Measurements from ENCODE around the gene SACM1L. TPM values are rescaled to one million over a fixed set of nuclear protein-coding genes. Genes with fewer than 3 reads are reported as not detected.
"Not testable (repeated sequence)": the region's sequence is repeated elsewhere in the genome, so short reads cannot be mapped to it uniquely, and the experiment has no call there.

SACM1L gene
- total and polyA plus RNA-seq, 4 experiments from 2014 or later: 27.6 to 104 (median 67.4) TPM

- H3K27me3 Mint-ChIP-seq: no peaks in the 10 kb centered on the region
- intact Hi-C loops (cut with micrococcal nuclease): no loop called here
Measured at GRCh38 chr3:45682786-45683185, 6.4 kb upstream of the SACM1L start.

GRCh38 chr3:45683417-45684326 lies 5.5 kb upstream of the SACM1L start:
- peaks cover 9 to 23% (median 13%) of the 10 kb centered on the region in 4 donors for H3K4me1 Mint-ChIP-seq
- no peaks in the 10 kb centered on the region for H3K27me3 Mint-ChIP-seq
- Histone ChIP-seq H3K27me3 (ENCODE audit: insufficient read depth, low read length) (no peaks in the 10 kb centered on the region), H3K4me3 (ENCODE audit: low read length in 2 of 2) (no peak overlapping the region), H3K9me3 (ENCODE audit: control insufficient read depth in 1 of 2, low read length in 2 of 2) (no peaks in the 10 kb centered on the region), H3K4me1 (ENCODE audit: insufficient read depth, low read length) (peaks cover 3% of the 10 kb centered on the region), H3K36me3 (ENCODE audit: insufficient read depth, low read length) (peaks cover 11% of the 10 kb centered on the region), H3K27ac (ENCODE audit: low read depth, low read length) (no peak overlapping the region)
- H3K27ac Mint-ChIP-seq: peak overlapping the region in 5 of 7 donors; percentile 23 to 84 (median 62)
- ChIA-PET POLR2A (ENCODE audit: partially characterized antibody) (no interaction called here), CTCF (ENCODE audit: partially characterized antibody) (interaction anchor here (1.8 kb wide), 1 partner anchor 24 kb away, joined by 10 read pairs; no protein-coding TSS in a partner anchor)
- H3K36me3 Mint-ChIP-seq: peaks cover 5 to 10% of the 10 kb centered on the region in 2 donors
- peaks cover 0 to 4% (median 0%) of the 10 kb centered on the region in 8 donors for H3K9me3 Mint-ChIP-seq
- DNase-seq: no peak
- intact Hi-C loops (cut with micrococcal nuclease): no loop called here
- peak overlapping the region in 2 of 8 donors; percentile 15 to 32 for H3K4me3 Mint-ChIP-seq

More at GRCh38 chr3:45682786-45683185, 6.4 kb upstream of the SACM1L start:
- no peak overlapping the region for H3K4me3 Mint-ChIP-seq
- DNase-seq: no peak
- Histone ChIP-seq H3K4me3 (ENCODE audit: low read length in 2 of 2) (no peak overlapping the region), H3K27ac (ENCODE audit: low read depth, low read length) (no peak overlapping the region), H3K27me3 (ENCODE audit: insufficient read depth, low read length) (no peaks in the 10 kb centered on the region), H3K4me1 (ENCODE audit: insufficient read depth, low read length) (peaks cover 7% of the 10 kb centered on the region), H3K9me3 (ENCODE audit: control insufficient read depth in 1 of 2, low read length in 2 of 2) (no peaks in the 10 kb centered on the region), H3K36me3 (ENCODE audit: insufficient read depth, low read length) (peaks cover 13% of the 10 kb centered on the region)
- peaks cover 5 to 10% of the 10 kb centered on the region in 2 donors for H3K36me3 Mint-ChIP-seq
- H3K4me1 Mint-ChIP-seq: peaks cover 4 to 22% (median 11%) of the 10 kb centered on the region in 4 donors
- ChIA-PET CTCF (ENCODE audit: partially characterized antibody) (interaction anchor here (1.2 kb wide), 1 partner anchor 23 kb away, joined by 5 read pairs; no protein-coding TSS in a partner anchor), POLR2A (ENCODE audit: partially characterized antibody) (no interaction called here)
- H3K9me3 Mint-ChIP-seq: no peaks in the 10 kb centered on the region
- peak overlapping the region in 2 of 7 donors; percentile 41 to 86 for H3K27ac Mint-ChIP-seq

GRCh38 chr3:45684327-45684892 lies 4.8 kb upstream of the SACM1L start:
- CTCF ChIA-PET (ENCODE audit: partially characterized antibody): interaction anchor here (1.8 kb wide), 1 partner anchor 24 kb away, joined by 10 read pairs; no protein-coding TSS in a partner anchor
- peaks cover 3% of the 10 kb centered on the region for H3K36me3 ChIP-seq (ENCODE audit: insufficient read depth, low read length)
- Mint-ChIP-seq H3K4me1 (peaks cover 11 to 28% (median 18%) of the 10 kb centered on the region in 4 donors), H3K27ac (peak overlapping the region in 6 of 7 donors; percentile 23 to 84 (median 62)), H3K36me3 (peaks cover 5 to 17% of the 10 kb centered on the region in 2 donors), H3K4me3 (peak overlapping the region in 2 of 8 donors; percentile 15 to 32), H3K27me3 (peaks cover 2 to 5% of the 10 kb centered on the region in 2 donors), H3K9me3 (peaks cover 0 to 11% (median 4%) of the 10 kb centered on the region in 8 donors)
- H3K9me3 ChIP-seq (ENCODE audit: control insufficient read depth in 1 of 2, low read length in 2 of 2): no peaks in the 10 kb centered on the region
- intact Hi-C loops (cut with micrococcal nuclease): no loop called here
- H3K4me1 ChIP-seq (ENCODE audit: insufficient read depth, low read length): peaks cover 3% of the 10 kb centered on the region
- no peak overlapping the region for H3K27ac ChIP-seq (ENCODE audit: low read depth, low read length)
- no peak overlapping the region for H3K4me3 ChIP-seq (ENCODE audit: low read length in 2 of 2)
- peak in 3 of 5 donors; percentile 12 to 43 (median 26) for DNase-seq
- POLR2A ChIA-PET (ENCODE audit: partially characterized antibody): no interaction called here
- no peaks in the 10 kb centered on the region for H3K27me3 ChIP-seq (ENCODE audit: insufficient read depth, low read length)

DNA sequence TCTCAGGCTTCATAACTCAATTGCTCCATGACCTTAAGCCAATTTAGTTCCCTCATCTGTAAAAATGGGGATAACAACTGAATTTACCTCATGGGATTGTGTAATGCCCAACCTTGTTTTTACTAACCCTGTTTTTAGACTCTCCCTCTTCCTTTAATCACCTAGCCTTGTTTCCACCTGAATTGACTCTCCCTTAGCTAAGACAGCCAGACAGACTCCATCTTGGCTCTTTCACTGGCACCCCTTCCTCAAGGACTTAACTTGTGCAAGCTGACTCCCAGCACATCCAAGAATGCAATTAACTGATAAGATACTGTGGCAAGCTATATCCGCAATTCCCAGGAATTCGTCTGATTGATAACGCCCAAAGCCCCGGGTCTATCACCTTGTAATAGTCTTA lies 3.5 kb upstream of the SACM1L start:
- intact Hi-C loops (cut with micrococcal nuclease): loop anchor here (5.0 kb wide), 1 partner anchor 382 kb away; no protein-coding TSS in a partner anchor
- H3K4me3 Mint-ChIP-seq; H3K27me3 ChIP-seq (ENCODE audit: insufficient read depth, low read length); DNase-seq; H3K4me3 ChIP-seq (ENCODE audit: low read length in 2 of 2); H3K9me3 ChIP-seq (ENCODE audit: control insufficient read depth in 1 of 2, low read length in 2 of 2); H3K36me3 ChIP-seq (ENCODE audit: insufficient read depth, low read length); CTCF ChIA-PET (ENCODE audit: partially characterized antibody); H3K27ac ChIP-seq (ENCODE audit: low read depth, low read length); POLR2A ChIA-PET (ENCODE audit: partially characterized antibody); H3K27me3 Mint-ChIP-seq: not testable (repeated sequence)
- H3K9me3 Mint-ChIP-seq: peaks cover 0 to 11% (median 4%) of the 10 kb centered on the region in 8 donors
- H3K4me1 Mint-ChIP-seq: peaks cover 14 to 35% (median 26%) of the 10 kb centered on the region in 4 donors
- H3K4me1 ChIP-seq (ENCODE audit: insufficient read depth, low read length): peaks cover 13% of the 10 kb centered on the region
- peaks cover 0 to 21% of the 10 kb centered on the region in 2 donors for H3K36me3 Mint-ChIP-seq
- peak overlapping the region in 2 of 7 donors; percentile 20 to 47 for H3K27ac Mint-ChIP-seq

- Mint-ChIP-seq H3K27me3 (peaks cover 2 to 5% of the 10 kb centered on the region in 2 donors), H3K4me1 (peaks cover 24 to 47% (median 36%) of the 10 kb centered on the region in 4 donors), H3K27ac (peak overlapping the region in 3 of 7 donors; percentile 25 to 42 (median 36)), H3K9me3 (peaks cover 0 to 11% (median 4%) of the 10 kb centered on the region in 8 donors), H3K4me3 (peak overlapping the region in 4 of 8 donors; percentile 28 to 53 (median 43)), H3K36me3 (peaks cover 3 to 30% of the 10 kb centered on the region in 2 donors)
- POLR2A ChIA-PET (ENCODE audit: partially characterized antibody): interaction anchor here (4.9 kb wide), 1 partner anchor 10 kb away, joined by 38 read pairs; no protein-coding TSS in a partner anchor
- DNase-seq: no peak
- Histone ChIP-seq H3K27me3 (ENCODE audit: insufficient read depth, low read length) (no peaks in the 10 kb centered on the region), H3K4me3 (ENCODE audit: low read length in 2 of 2) (no peak overlapping the region), H3K27ac (ENCODE audit: low read depth, low read length) (no peak overlapping the region), H3K36me3 (ENCODE audit: insufficient read depth, low read length) (no peaks in the 10 kb centered on the region), H3K4me1 (ENCODE audit: insufficient read depth, low read length) (peaks cover 24% of the 10 kb centered on the region), H3K9me3 (ENCODE audit: control insufficient read depth in 1 of 2, low read length in 2 of 2) (no peaks in the 10 kb centered on the region)
- CTCF ChIA-PET (ENCODE audit: partially characterized antibody): interaction anchor here (1.2 kb wide), 1 partner anchor 30 kb away, joined by 3 read pairs; no protein-coding TSS in a partner anchor
- intact Hi-C loops (cut with micrococcal nuclease): loop anchor here (5.0 kb wide), 1 partner anchor 380 kb away; no protein-coding TSS in a partner anchor
Measured at GRCh38 chr3:45686850-45687249, 2.3 kb upstream of the SACM1L start.

DNA sequence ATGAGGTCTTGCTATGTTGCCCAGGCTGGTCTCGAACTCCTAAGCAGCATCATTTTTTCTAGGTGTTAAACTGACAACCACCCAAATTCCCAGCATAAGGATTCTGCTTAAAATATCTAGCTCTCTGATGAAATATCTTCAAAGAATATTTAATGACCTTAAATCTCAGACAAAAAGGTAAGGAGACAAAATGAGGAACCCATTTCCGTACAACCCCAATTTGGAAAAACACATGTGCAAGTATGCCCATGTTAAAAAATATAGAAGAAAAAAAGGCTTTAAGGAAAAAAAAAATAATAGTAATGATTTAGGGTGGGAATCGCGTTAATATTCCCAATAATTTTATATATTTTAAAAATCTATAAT lies 1.4 kb upstream of the SACM1L start:
- peaks cover 9 to 36% of the 10 kb centered on the region in 2 donors for H3K36me3 Mint-ChIP-seq
- H3K4me1 ChIP-seq (ENCODE audit: insufficient read depth, low read length): peaks cover 34% of the 10 kb centered on the region
- H3K27ac ChIP-seq (ENCODE audit: low read depth, low read length): no peak overlapping the region
- H3K9me3 Mint-ChIP-seq: peaks cover 0 to 11% (median 4%) of the 10 kb centered on the region in 8 donors
- POLR2A ChIA-PET (ENCODE audit: partially characterized antibody): interaction anchor here (4.9 kb wide), 1 partner anchor 10 kb away, joined by 38 read pairs; no protein-coding TSS in a partner anchor
- peaks cover 2 to 5% of the 10 kb centered on the region in 2 donors for H3K27me3 Mint-ChIP-seq
- peak overlapping the region in 6 of 7 donors; percentile 29 to 100 (median 82) for H3K27ac Mint-ChIP-seq
- CTCF ChIA-PET (ENCODE audit: partially characterized antibody): interaction anchor here (0.9 to 5.0 kb wide), 4 partner anchors 22 to 32 kb away, joined by 3 to 53 read pairs (median 3); no protein-coding TSS in a partner anchor
- peaks cover 32 to 56% (median 45%) of the 10 kb centered on the region in 4 donors for H3K4me1 Mint-ChIP-seq
- DNase-seq: no peak
- H3K4me3 ChIP-seq (ENCODE audit: low read length in 2 of 2): peak overlapping the region in 1 of 2 donors; percentile 97
- H3K4me3 Mint-ChIP-seq: peak overlapping the region; percentile 56 to 99 (median 83)
- intact Hi-C loops (cut with micrococcal nuclease): loop anchor here (2.0 to 5.0 kb wide), 2 partner anchors 379 to 711 kb away; partner anchors contain the start of genes EXOSC7 and ZDHHC3
- no peaks in the 10 kb centered on the region for H3K9me3 ChIP-seq (ENCODE audit: control insufficient read depth in 1 of 2, low read length in 2 of 2)
- no peaks in the 10 kb centered on the region for H3K36me3 ChIP-seq (ENCODE audit: insufficient read depth, low read length)
- no peaks in the 10 kb centered on the region for H3K27me3 ChIP-seq (ENCODE audit: insufficient read depth, low read length)
